ENCODE measurements around the gene CENPV. TPM values are rescaled to one million over a fixed set of nuclear protein-coding genes. Genes with fewer than 3 reads are reported as not detected.
"Not testable (repeated sequence)": the region's sequence is repeated elsewhere in the genome, so short reads cannot be mapped to it uniquely, and the experiment has no call there.

Gene CENPV
- total RNA-seq, 1 donor from 2014 or later = 13.5 TPM

DNA sequence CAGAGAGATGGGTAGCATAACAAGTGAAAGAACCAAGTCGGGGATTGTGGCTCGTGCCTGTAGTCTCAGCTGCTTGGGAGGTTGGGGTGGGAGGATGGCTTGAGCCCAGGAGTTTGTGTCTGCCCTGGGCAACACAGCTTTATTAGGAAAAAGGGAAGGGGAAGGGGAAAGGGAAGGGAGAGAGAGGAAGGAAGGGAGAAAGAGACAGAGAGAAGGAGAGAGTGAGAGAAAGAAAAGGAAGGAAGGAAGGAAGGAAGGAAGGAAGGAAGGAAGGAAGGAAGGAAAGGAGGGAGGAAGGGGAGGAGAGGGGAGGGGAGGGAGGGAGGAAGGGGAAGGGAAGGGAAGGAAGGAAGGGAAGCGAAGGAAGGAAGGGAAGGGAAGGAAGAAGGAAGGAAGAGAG is 33.3 kb downstream of the CENPV start:
- intact Hi-C loops (cut with micrococcal nuclease) = no loop called here

DNA sequence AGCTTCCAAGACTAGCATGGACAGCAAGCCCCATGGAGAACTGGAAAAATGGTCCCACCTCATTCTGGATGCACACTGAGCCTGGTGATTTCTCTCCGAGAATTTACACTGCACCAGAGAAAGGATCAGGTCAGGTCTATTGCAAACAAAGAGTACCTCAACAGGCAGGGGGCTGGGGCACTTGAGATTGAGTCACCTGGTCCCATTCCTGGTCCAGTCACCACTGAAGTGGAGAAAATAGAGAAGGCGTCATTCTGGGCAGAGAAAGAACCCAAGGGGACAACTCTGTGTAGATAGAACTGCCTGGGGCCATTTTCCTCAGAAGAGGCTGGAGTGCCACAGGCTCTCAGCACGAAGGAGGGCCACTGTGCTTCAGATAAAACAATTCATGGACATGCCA is 38.4 kb downstream of the CENPV start:
- intact Hi-C loops (cut with micrococcal nuclease) = no loop called here

- intact Hi-C loops (cut with micrococcal nuclease) = no loop called here
Observed at GRCh38 chr17:16314189-16314588, 39.1 kb downstream of the CENPV start.

- intact Hi-C loops (cut with micrococcal nuclease) = no loop called here
Observed at GRCh38 chr17:16313139-16314090, 39.9 kb downstream of the CENPV start.

DNA sequence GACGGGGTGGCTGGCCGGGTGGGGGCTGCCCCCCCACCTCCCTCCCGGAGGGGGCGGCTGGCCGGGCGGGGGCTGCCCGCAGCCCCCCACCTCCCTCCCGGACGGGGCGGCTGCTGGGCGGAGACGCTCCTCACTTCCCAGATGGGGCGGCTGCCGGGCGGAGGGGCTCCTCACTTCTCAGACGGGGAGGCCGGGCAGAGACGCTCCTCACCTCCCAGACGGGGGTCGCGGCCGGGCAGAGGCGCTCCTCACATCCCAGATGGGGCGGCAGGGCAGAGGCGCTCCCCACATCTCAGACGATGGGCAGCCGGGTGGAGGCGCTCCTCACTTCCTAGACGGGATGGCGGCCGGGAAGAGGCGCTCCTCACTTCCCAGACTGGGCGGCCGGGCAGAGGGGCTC is 41.2 kb downstream of the CENPV start:
- intact Hi-C loops (cut with micrococcal nuclease) = not testable (repeated sequence)

- intact Hi-C loops (cut with micrococcal nuclease) = no loop called here
Observed at GRCh38 chr17:16306211-16306610, 47.1 kb downstream of the CENPV start.

- intact Hi-C loops (cut with micrococcal nuclease) = no loop called here
Observed at GRCh38 chr17:16304830-16305229, 48.4 kb downstream of the CENPV start.

GRCh38 chr17:16302856-16303255 is 50.4 kb downstream of the CENPV start:
- intact Hi-C loops (cut with micrococcal nuclease) = no loop called here

GRCh38 chr17:16301963-16302855 is 51.1 kb downstream of the CENPV start:
- intact Hi-C loops (cut with micrococcal nuclease) = no loop called here

- intact Hi-C loops (cut with micrococcal nuclease) = no loop called here
Observed at GRCh38 chr17:16300554-16300953, 52.7 kb downstream of the CENPV start.

DNA sequence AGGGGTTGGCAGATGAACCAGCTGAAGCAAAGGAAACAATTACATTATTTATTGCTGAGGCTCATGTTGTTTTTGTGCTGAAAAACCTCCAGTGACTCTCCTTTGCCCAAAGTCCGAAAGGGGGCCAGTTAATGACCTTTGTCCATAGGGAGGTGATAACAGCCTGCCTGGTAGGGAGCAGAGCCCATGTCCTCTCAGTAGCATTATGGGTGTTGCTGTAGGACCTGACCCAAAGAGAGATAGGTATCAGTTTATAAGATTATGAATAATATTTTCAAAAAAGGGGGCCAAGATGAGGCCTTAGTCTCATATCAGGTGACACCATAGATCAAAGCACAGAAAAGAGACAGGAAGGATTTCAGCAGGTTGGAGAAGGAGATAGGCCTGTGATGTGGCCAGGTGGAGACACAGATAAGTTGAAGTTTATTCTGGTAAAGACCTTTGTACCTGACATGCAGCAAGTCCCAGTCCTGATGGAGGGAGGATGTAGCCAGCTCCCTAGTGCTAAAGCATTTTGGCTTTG is 55.1 kb downstream of the CENPV start:
- intact Hi-C loops (cut with micrococcal nuclease) = no loop called here

- intact Hi-C loops (cut with micrococcal nuclease) = no loop called here
Observed at GRCh38 chr17:16297367-16298139, 55.7 kb downstream of the CENPV start.

GRCh38 chr17:16296072-16296471 is 57.2 kb downstream of the CENPV start:
- intact Hi-C loops (cut with micrococcal nuclease) = not testable (repeated sequence)

GRCh38 chr17:16294560-16294959 is 58.7 kb downstream of the CENPV start:
- intact Hi-C loops (cut with micrococcal nuclease) = no loop called here

GRCh38 chr17:16293931-16294330 is 59.3 kb downstream of the CENPV start:
- intact Hi-C loops (cut with micrococcal nuclease) = no loop called here

Other genes starting within 250 kb of the CENPV start
- gene NCOR1, start 137.9 kb downstream of the CENPV start, total RNA-seq = 154 TPM in 2 replicates
- gene PIGL, start 136.3 kb downstream of the CENPV start, total RNA-seq = 27.4 and 32.7 TPM in 2 replicates
- 1,398 and 1,399 TPM in 2 replicates for gene UBB, start 27.6 kb upstream of the CENPV start, total RNA-seq
- gene TRPV2, start 62.1 kb upstream of the CENPV start, total RNA-seq = 138 and 159 TPM in 2 replicates
- 1.1 and 1.3 TPM in 2 replicates for gene LRRC75A, start 138.7 kb upstream of the CENPV start, total RNA-seq
- gene ZNF287, start 215.7 kb upstream of the CENPV start, total RNA-seq = 5.1 and 6.9 TPM in 2 replicates